Caco-2 (cell line): ENCODE data around the gene RALBP1. TPM values are rescaled to one million over a fixed set of nuclear protein-coding genes. Genes with fewer than 3 reads are reported as not detected.

ENCODE experiments used
- BruUV-seq: library from RNA; stranded (reverse); fragments of 400-500 nt; replicated peaks from 2 replicates; lab custom pipeline; 2021; lab: Mats Ljungman, UMichigan
- CTCF ChIA-PET: fragments of 300-600 bp; sonication (Branson Sonifier 250); formaldehyde crosslinking; loops from one replicate; lab custom pipeline; 2022; ENCODE audit warnings: antibody characterized with exemption; lab: Charles Lee
- POLR2A ChIA-PET: fragments of 300-600 bp; sonication (Branson Sonifier 250); formaldehyde crosslinking; loops from one replicate; lab custom pipeline; 2022; ENCODE audit warnings: antibody characterized with exemption; lab: Charles Lee
- DNase-seq, 2 experiments: peaks; one replicate each; pipeline versions ENCODE4 v3.0.0 to v3.0.0-alpha.2; 2020 to 2022
- H3K27me3 ChIP-seq: replicated peaks from 2 replicates; pipeline ENCODE4 v1.6.0; 2011; ENCODE audit warnings: low read length; ENCODE audit not compliant: control insufficient read depth, insufficient read depth
- H3K36me3 ChIP-seq: 2 replicates; pipeline ENCODE4 v1.5.1; 2011; ENCODE audit warnings: low read length; ENCODE audit not compliant: control insufficient read depth, insufficient read depth
- H3K4me1 ChIP-seq: fragments of 250-450 bp; sonication (Bioruptor Pico); 2 replicates; pipeline ENCODE4 v1.5.1; 2020; ENCODE audit warnings: mild to moderate bottlenecking
- H3K4me3 ChIP-seq: 2 replicates; pipeline ENCODE4 v1.5.1; 2011; ENCODE audit warnings: low read depth, mild to moderate bottlenecking, control low read depth, low read length
- H3K9me3 ChIP-seq: fragments of 250-450 bp; sonication (Bioruptor Pico); 2 replicates; pipeline ENCODE4 v1.5.1; 2020; ENCODE audit warnings: mild to moderate bottlenecking, moderate library complexity
- H3K27ac Mint-ChIP-seq: one replicate; pipeline ENCODE4 v1.8.0; 2022; ENCODE audit warnings: mixed read lengths; ENCODE audit not compliant: unreplicated experiment
- H3K27me3 Mint-ChIP-seq: one replicate; pipeline ENCODE4 v1.8.0; 2022; ENCODE audit warnings: mixed read lengths; ENCODE audit not compliant: insufficient read depth, unreplicated experiment
- H3K36me3 Mint-ChIP-seq: one replicate; pipeline ENCODE4 v1.8.0; 2022; ENCODE audit warnings: mild to moderate bottlenecking, mixed read lengths; ENCODE audit not compliant: insufficient read depth, unreplicated experiment
- H3K4me1 Mint-ChIP-seq: one replicate; pipeline ENCODE4 v1.8.0; 2022; ENCODE audit warnings: low read depth, mixed read lengths; ENCODE audit not compliant: unreplicated experiment
- H3K4me3 Mint-ChIP-seq: one replicate; pipeline ENCODE4 v1.8.0; 2022; ENCODE audit warnings: mild to moderate bottlenecking, moderate library complexity, mixed read lengths; ENCODE audit not compliant: unreplicated experiment
- H3K9me3 Mint-ChIP-seq: one replicate; pipeline ENCODE4 v1.8.0; 2022; ENCODE audit warnings: mixed read lengths; ENCODE audit not compliant: unreplicated experiment
- intact Hi-C: fragments of 100-400 bp; cut with micrococcal nuclease; formaldehyde crosslinking; loops from one replicate; pipeline ENCODE4 v1.10.0; 2022; ENCODE audit not compliant: unreplicated experiment
- total RNA-seq: library from RNA; stranded (reverse); gene quantifications from 2 replicates; pipeline ENCODE4 v1.2.3, GENCODE V29; 2022
- TF ChIP-seq, protein P1 (sequence below), 2 experiments: fragments of 200-600 bp in 1 of 2; IDR thresholded peaks; 1 replicate in 1 of 2; 2 replicates in 1 of 2; pipeline versions ENCODE4 v1.5.1 to v1.8.0; 2011 to 2022; ENCODE audit warnings: antibody characterized with exemption in 1 of 2, control low read depth in 1 of 2, inconsistent platforms in 1 of 2, low read depth in 1 of 2, low read length in 1 of 2, mild to moderate bottlenecking in 1 of 2, moderate library complexity in 1 of 2; ENCODE audit not compliant: insufficient read depth in 1 of 2, severe bottlenecking in 1 of 2, unreplicated experiment in 1 of 2

RALBP1 gene
- total RNA-seq, 1 experiment from 2014 or later, result 66.3 TPM

DNA sequence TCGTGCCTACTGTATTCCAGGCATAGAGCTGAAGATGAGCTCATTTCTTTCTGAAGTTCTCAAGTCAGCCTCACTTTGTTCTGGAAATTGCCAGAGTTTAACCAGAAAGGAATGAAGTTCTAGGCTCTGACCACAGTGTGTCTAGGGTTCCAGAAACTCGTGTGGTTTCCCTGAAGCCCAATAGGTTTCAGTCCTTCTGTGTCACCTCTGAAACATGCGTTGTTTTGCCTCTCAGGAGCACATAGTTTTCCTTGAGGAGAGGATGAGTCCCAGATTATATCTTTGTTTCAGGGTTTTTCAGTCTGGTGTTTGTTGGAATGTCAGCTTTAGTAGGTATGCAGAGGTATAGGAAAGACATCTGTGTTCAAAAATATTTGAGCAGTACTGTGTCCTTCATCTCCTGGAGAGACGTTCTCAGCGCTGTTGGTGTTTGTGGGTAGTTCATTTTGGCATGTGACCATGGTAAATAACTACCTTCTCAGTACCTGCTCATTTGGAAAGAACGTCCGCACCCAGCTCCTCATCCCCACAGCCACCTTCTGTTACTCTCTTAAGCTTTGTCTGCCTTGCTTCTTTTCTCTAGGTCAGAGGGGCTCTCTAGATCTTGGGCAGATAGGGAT lies 56.6 kb downstream of the RALBP1 start:
- H3K4me1 ChIP-seq, result peaks cover 10% of the 10 kb centered on the region
- intact Hi-C loops, result no loop called here
- no peaks in the 10 kb centered on the region for H3K27me3 Mint-ChIP-seq
- H3K9me3 Mint-ChIP-seq, result peaks cover 20% of the 10 kb centered on the region
- no peak overlapping the region for H3K4me3 Mint-ChIP-seq
- TF ChIP-seq, protein P1, sequence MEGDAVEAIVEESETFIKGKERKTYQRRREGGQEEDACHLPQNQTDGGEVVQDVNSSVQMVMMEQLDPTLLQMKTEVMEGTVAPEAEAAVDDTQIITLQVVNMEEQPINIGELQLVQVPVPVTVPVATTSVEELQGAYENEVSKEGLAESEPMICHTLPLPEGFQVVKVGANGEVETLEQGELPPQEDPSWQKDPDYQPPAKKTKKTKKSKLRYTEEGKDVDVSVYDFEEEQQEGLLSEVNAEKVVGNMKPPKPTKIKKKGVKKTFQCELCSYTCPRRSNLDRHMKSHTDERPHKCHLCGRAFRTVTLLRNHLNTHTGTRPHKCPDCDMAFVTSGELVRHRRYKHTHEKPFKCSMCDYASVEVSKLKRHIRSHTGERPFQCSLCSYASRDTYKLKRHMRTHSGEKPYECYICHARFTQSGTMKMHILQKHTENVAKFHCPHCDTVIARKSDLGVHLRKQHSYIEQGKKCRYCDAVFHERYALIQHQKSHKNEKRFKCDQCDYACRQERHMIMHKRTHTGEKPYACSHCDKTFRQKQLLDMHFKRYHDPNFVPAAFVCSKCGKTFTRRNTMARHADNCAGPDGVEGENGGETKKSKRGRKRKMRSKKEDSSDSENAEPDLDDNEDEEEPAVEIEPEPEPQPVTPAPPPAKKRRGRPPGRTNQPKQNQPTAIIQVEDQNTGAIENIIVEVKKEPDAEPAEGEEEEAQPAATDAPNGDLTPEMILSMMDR (IDR thresholded peaks at IDR 0.05; ENCODE audit: insufficient read depth in 1 of 2, low read depth in 1 of 2, low read length in 1 of 2, severe bottlenecking in 1 of 2, unreplicated experiment in 1 of 2), result no peak
- H3K9me3 ChIP-seq, result peaks cover 10% of the 10 kb centered on the region
- peaks cover 80% of the 10 kb centered on the region for H3K36me3 Mint-ChIP-seq
- no peak for DNase-seq
- peaks cover 7% of the 10 kb centered on the region; the same call in 1 of the 2 replicates for H3K36me3 ChIP-seq
- ChIA-PET CTCF (no interaction called here), POLR2A (no interaction called here)
- no peak overlapping the region for H3K27ac Mint-ChIP-seq
- no peaks in the 10 kb centered on the region for H3K27me3 ChIP-seq
- H3K4me1 Mint-ChIP-seq, result peaks cover 7% of the 10 kb centered on the region
- H3K4me3 ChIP-seq, result no peak overlapping the region
- no TSS peak for BruUV-seq

DNA sequence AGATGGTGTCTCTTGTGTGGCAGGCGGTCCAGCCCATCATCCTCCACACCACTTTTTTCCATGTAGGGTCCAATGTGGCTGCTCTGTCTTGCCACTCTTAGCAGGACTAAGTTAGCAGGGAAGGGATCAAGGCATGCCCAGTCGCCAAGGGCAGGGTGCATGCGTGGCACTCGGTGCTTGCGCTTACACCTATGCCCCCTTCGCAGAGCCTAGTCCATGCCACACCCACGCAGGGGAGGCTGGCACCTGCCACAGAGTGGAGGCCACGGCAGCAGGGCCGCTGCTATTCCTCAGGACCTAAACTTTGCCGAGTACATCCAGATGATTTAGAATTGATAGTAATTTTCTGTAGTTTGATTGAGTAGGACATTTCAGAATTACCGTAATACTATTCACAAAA lies 59.5 kb downstream of the RALBP1 start:
- DNase-seq, result no peak
- H3K9me3 Mint-ChIP-seq, result no peaks in the 10 kb centered on the region
- H3K4me3 Mint-ChIP-seq, result no peak overlapping the region
- peaks cover 10% of the 10 kb centered on the region for H3K4me1 ChIP-seq
- BruUV-seq, result no TSS peak
- TF ChIP-seq, protein P1 (IDR thresholded peaks at IDR 0.05; ENCODE audit: insufficient read depth in 1 of 2, low read depth in 1 of 2, low read length in 1 of 2, severe bottlenecking in 1 of 2, unreplicated experiment in 1 of 2), result no peak
- H3K27me3 ChIP-seq, result no peaks in the 10 kb centered on the region
- no peak overlapping the region for H3K4me3 ChIP-seq
- H3K4me1 Mint-ChIP-seq, result peaks cover 7% of the 10 kb centered on the region
- peak overlapping the region; percentile 7 for H3K27ac Mint-ChIP-seq
- CTCF ChIA-PET, result no interaction called here
- H3K36me3 Mint-ChIP-seq, result peaks cover 66% of the 10 kb centered on the region
- intact Hi-C loops, result loop anchor here (2.0 kb wide), 1 partner anchor 20 kb away; no protein-coding TSS in a partner anchor
- H3K36me3 ChIP-seq, result peaks cover 7% of the 10 kb centered on the region; the same call in 1 of the 2 replicates
- no peaks in the 10 kb centered on the region for H3K27me3 Mint-ChIP-seq
- H3K9me3 ChIP-seq, result no peaks in the 10 kb centered on the region
- POLR2A ChIA-PET, result no interaction called here

DNA sequence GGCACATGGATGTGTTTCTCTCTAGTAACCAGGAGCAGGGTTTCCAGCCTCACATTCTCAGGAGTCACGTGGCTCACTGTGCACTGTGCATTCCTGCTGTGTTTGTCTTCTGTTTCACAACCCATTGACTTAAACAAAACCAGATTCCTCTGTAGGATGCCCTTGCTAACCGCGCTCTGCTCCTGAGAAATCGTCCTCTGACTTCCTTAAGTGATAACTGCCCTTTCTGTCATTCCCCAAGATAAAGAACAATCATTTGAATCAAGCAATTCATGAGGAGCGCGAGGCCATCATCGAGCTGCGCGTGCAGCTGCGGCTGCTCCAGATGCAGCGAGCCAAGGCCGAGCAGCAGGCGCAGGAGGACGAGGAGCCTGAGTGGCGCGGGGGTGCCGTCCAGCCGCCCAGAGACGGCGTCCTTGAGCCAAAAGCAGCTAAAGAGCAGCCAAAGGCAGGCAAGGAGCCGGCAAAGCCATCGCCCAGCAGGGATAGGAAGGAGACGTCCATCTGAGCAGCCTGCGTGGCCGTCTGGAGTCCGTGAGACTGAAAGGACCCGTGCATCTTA lies 60.2 kb downstream of the RALBP1 start:
- Histone ChIP-seq H3K4me3 (no peak overlapping the region), H3K27me3 (no peaks in the 10 kb centered on the region), H3K4me1 (peaks cover 10% of the 10 kb centered on the region), H3K36me3 (peaks cover 7% of the 10 kb centered on the region; the same call in 1 of the 2 replicates), H3K9me3 (no peaks in the 10 kb centered on the region)
- peak; percentile 66 to 71 for DNase-seq
- no TSS peak for BruUV-seq
- Mint-ChIP-seq H3K36me3 (peaks cover 59% of the 10 kb centered on the region), H3K4me3 (peak overlapping the region; percentile 22), H3K27me3 (no peaks in the 10 kb centered on the region), H3K4me1 (peaks cover 7% of the 10 kb centered on the region), H3K27ac (peak overlapping the region; percentile 7), H3K9me3 (no peaks in the 10 kb centered on the region)
- CTCF ChIA-PET, result no interaction called here
- TF ChIP-seq, protein P1 (IDR thresholded peaks at IDR 0.05; ENCODE audit: insufficient read depth in 1 of 2, low read depth in 1 of 2, low read length in 1 of 2, severe bottlenecking in 1 of 2, unreplicated experiment in 1 of 2), result no peak
- POLR2A ChIA-PET, result no interaction called here
- intact Hi-C loops, result loop anchor here (2.0 kb wide), 1 partner anchor 21 kb away; no protein-coding TSS in a partner anchor
